Lower leg skin (tissue), 3 donors: Measurements from ENCODE around the gene RTL5.

ENCODE experiments used
- POLR2A ChIP-seq, 2 donors: fragments of 450-650 bp; IDR thresholded peaks; one replicate each; pipeline ENCODE4 v1.6.1; 2016 to 2017; ENCODE audit warnings: antibody characterized with exemption in 2 of 2, mild to moderate bottlenecking in 1 of 2, moderate library complexity in 1 of 2
- TF ChIP-seq, protein P1 (sequence below), 3 donors: fragments of 450-650 bp; IDR thresholded peaks; one replicate each; pipeline ENCODE4 v1.5.1; 2016; ENCODE audit warnings: antibody characterized with exemption in 3 of 3, mild to moderate bottlenecking in 3 of 3, moderate library complexity in 2 of 3

DNA sequence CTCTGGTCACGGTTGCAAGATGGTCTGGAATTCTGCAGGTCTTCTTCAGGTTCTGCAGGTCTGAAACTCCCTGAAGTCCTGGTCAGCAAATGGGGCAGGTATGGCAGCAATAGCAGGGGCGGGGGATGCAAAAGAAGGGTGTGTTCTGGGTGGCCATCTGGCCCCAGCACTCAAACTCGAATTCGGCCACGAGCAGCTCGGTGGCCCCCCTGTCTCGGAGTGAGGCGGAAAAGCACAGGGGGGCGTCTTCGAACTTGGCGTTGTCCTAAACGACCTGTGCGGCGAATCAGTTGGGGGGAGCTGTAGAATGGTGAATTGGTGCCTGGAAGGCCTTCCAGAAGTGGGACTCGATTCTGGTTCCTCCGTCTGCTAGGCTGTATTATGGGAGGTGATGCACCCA is 2.1 kb downstream of the RTL5 start:
- TF ChIP-seq, protein P1, sequence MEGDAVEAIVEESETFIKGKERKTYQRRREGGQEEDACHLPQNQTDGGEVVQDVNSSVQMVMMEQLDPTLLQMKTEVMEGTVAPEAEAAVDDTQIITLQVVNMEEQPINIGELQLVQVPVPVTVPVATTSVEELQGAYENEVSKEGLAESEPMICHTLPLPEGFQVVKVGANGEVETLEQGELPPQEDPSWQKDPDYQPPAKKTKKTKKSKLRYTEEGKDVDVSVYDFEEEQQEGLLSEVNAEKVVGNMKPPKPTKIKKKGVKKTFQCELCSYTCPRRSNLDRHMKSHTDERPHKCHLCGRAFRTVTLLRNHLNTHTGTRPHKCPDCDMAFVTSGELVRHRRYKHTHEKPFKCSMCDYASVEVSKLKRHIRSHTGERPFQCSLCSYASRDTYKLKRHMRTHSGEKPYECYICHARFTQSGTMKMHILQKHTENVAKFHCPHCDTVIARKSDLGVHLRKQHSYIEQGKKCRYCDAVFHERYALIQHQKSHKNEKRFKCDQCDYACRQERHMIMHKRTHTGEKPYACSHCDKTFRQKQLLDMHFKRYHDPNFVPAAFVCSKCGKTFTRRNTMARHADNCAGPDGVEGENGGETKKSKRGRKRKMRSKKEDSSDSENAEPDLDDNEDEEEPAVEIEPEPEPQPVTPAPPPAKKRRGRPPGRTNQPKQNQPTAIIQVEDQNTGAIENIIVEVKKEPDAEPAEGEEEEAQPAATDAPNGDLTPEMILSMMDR (IDR thresholded peaks at IDR 0.05) = no peak
- no peak for TF ChIP-seq POLR2A (IDR thresholded peaks at IDR 0.05)
